Activated CD4-positive, alpha-beta T cell treated with anti-CD3 and anti-CD28 coated beads, Interleukin-2, amount 50 U/mL, for 4 hours (primary cell): ENCODE results near the gene RPS15.
"Not testable (repeated sequence)": the region's sequence is repeated elsewhere in the genome, so short reads cannot be mapped to it uniquely, and the experiment has no call there.

ENCODE experiments used
- DNase-seq, 2 experiments: peaks; one replicate each; pipeline ENCODE4 v3.0.0-alpha.2; 2020

The RPS15 gene

DNA sequence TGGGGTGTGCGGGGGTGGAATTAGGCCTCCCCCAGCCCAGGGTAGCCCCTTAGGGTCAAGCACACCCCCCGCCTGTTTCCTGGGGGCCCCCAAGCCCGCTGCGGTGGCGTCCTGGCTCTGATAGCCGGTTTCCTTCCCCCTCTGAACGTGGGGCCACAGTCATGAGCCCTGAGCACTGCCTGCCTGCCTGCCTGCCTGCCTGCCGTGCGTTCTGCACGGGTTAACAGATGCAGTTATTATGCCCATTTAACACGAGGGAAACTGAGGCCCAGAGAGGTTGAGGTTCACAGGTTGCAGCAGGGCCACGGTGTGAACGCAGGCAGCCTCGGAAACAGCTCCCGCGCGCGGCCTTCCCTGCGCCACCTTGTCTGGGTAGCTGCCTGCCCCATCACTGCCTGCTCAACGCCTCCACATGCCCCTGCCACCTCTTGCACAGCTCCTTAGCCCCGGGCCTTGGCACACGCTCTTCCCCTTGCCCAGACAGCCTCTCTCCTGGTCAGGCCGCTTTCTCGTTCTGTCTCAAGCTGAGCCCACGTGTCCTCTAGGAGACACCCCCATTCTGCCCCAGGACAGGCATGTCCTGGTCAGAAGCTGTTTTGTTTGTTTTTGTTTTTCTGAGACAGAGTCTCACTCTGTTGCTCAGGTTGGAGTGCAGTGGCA lies 35.7 kb upstream of the RPS15 start:
- no peak for DNase-seq

DNA sequence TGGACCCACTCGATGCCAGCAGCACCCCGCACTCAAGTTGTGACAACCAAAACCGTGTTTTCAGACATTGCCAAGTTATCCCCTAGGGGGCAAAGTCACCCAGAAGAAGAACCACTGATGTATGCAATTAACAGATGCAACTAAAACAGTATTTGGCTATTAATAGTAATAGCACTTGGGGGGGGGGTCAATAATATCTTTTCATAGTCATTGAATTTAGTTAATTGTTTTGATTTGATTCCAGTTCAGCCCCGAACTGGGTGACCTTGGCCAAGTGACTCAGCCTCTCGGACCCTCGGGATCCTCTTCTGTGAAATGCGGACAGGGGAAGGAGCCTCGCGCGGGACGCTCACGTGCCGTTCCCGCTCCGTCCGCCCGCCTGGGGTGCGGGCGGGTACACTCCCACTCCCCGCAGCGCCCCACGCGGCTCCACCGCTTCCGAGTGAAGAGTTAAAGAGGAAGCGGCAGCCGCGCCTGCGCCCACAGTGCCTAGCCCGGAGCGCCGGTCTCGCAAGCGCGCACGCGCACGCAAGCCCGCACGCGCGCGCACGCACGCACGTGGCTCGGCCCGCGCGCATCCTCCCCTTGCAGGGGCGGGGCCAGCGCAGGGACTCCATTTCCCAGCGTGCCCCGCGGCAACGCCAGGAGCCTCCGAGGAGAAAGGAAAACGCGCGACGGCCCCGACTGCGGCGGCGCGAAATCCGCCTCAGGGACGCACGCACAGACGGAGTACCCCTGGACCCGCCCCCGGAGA lies 31.2 kb upstream of the RPS15 start:
- peak; percentile 98 to 99 for DNase-seq

DNA sequence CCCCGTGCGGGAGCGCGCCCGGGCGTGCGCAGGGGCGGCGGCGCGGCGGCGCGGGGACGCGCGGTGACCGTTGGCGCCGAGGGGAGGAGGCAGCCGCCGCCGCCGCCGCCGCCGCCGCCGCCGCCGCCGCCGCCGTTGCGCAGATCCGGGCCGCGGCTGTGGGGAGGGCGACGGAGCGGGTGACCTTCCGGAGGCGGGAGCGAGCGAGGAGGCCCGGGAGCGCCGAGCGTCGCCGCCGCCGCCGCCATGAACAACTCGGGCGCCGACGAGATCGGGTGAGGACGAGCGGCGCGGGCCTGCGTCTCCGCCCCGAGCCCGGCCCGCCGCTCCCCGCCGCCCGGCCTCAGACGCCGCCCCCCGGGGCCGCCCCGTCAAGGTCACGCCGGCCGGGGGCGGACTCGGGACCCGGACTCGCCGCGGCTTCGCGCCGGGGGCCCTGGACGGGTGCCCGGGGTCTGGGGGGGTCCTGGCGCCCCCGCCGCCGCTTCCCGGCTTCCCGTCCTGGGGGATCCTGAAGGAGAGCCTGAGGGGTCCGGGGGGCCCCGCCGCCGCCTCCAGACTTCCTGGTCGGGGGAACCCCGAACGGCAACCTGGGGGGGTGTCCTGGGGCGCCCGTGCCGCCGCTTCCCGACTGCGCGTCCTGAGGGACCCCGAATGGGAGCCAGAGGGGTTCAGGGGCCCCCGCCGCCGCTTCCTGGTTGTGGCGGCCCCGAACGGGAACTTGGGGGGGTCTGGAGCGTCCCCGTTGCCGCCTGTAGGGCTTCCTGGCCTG lies 30.5 kb upstream of the RPS15 start, which contains the start of gene DAZAP1:
Gene DAZAP1 (plus strand): TSS at position 59 of the 772 bp plus-strand sequence. CDS start 188 bp downstream, at position 247.
- peak; percentile 16 to 19 for DNase-seq

DNA sequence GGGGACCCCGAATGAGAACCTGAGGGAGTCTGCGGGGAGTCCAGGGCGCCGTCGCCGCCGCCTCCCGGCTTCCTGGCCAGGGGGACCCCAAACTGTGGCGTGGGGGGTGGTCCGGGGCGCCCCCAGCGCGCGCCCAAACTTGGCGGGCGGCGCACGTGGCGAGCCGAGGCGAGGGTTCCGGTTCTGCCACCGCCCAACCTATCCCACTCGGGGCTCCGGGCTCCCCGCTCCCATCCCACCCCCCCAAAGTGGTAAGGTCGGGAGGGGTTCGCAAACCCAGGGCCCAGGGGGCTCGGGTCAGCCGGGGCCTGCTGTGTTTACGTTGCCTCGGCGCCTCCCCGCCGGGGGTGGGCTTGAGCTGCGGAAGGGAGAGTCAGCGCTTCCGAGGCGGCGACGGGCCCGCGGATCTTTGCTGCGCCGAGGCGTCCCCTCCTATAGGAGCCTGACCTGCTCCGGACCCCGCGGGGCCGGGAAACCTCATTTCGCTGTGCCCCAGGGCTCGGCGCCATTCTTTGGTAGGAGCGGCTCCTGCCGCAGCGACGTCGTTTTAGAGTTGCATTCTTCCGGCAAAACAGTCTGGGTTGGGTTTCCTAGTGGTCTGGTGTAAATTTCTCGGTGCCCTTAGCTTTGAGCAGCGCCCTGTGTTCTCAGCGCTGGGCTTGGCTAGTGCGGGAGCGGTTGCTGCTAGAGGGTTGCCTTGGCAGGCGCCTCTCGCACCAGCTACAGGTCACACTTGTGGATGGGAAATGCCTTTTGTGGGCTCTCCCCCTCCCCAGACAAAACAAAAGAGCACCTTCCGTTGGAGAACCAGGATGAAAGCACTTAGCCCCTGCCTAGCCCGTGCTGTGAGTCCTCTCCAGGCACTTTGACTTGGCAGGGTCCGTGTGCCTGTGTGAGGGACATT lies 29.6 kb upstream of the RPS15 start:
- peak; percentile 39 to 41 for DNase-seq

DNA sequence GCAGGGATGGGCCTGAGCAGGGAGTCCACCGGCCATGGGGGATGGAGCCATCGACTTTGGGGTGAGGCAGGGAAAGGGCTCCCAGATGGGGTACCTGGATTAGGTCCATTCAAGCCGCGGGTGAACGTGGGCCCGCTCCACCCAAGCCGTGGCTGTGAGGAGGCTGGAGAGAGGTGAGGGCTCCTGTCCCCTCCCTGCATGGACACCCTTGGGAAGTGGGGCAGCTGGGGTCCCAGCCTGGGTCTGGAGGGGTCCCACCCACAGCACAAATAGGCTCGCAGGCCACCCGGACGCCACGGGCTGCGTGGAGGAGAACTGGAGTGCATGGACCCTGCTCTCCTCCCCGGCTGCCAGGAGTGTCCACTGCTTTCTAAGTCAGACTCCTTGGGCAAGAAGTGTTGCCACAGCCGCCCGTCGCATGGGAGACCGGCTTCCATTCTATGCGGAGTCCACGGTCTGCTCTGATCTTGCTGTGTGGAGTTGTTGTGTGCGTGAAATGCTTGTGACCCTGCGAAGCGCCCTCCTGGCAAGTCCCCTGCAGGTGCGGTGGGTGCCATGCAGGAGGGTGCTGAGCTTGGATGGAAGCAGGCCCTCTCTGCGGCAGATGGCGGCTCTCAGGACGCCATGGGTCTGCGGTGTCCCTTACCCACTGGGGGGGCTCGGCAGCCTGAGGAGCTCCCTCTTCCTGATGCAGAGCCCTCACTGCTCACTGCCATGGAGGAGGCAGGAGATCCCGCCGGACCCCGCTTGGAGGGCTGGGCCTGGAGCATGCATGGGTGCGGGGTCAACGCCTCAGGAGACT lies 28.8 kb upstream of the RPS15 start:
- DNase-seq: no peak

DNA sequence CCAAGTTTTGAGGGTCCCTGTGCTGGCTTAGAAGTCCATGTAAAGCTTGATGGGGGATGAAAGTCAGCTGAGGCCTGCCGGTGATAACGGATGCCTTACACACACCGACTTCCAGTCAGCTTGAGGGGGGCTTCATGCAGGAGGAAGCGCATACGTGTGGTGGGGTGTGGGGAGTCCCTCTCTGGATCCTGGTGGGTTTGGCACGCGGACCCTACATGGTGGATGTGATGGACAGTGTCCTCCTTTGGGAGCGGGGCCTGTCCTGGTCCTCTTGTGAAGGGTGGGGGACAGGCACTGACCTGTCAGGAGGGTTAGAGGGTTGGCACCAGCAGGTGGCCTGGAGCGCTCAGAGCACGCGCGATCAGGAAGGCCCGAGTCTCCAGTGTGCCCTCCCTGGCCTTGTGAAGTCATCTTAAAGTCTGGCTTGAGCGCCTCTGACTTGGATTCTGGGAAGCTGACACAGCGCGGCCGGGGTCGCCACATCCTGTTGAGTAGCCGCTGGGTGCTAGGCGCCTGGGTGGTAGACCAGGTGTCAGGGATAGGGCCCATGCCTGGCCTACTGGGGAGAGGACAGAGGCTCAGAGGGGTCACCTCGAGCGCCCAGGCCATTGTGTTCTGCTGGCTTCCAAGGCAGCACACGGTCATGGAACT lies 27.9 kb upstream of the RPS15 start:
- no peak for DNase-seq

DNA sequence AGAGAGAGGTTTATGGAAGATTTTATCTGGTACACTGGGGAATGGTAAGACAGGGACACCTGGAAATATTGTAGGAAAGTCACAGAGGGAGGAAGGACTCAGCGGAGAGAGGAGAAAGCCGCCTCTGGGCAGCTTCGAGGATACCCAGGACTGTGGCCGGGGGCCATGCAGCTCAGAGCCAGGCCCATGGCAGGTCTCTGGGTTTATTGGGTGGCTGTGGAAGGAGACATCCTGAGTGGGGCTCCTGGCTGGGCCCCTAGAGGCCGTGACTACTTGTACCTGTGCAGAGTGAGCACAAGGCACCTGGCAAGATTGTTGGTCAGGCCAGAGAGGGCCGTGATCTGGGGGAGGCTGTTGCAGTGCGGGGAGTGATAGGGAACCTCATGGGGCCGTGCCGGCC lies 27.4 kb upstream of the RPS15 start:
- DNase-seq: no peak

DNA sequence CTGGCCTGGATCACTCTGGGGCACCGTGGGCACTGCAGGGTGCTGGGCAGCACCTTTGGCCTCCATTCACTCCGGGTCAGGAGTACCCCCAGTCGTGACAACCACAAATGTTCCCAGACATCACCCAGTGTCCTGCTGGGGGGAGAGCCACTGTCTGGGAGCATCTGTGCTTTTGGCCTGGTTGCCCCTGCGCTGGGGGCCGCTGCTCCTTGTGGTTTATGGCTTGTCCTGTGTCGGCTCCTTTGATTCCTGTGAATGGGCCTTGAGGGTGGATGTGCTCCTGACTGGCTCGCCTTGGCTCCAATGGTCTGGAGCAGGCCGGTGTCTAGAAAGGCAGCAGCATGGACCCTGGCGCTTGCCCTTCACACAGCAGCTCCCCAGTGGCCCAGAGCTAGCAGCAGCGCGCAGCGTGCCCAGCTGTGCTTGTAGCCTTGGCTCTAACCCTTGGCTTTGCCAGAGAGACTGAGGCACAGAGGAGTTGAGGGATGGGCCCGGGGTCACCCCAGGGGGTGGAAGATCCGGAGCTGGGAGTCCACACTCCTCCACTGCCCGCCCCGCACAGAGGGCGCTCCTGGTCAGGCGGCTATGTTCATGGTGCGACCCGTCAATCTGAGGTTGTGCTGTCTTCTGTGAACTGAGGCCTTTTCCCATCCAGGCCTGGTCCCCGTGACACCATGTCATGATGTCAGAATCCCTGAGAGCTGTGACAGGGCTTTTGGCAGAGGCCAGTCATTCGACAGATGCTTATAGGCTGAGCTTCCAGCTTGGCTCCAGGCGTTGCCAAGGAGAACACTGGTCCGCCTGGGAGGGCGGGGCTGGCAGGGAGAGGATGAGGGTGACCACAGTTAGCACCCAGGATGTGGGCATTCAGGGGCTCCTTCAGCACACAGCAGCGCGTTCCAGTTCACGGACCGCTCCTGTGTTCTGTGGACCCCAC lies 26.7 kb upstream of the RPS15 start:
- no peak for DNase-seq

DNA sequence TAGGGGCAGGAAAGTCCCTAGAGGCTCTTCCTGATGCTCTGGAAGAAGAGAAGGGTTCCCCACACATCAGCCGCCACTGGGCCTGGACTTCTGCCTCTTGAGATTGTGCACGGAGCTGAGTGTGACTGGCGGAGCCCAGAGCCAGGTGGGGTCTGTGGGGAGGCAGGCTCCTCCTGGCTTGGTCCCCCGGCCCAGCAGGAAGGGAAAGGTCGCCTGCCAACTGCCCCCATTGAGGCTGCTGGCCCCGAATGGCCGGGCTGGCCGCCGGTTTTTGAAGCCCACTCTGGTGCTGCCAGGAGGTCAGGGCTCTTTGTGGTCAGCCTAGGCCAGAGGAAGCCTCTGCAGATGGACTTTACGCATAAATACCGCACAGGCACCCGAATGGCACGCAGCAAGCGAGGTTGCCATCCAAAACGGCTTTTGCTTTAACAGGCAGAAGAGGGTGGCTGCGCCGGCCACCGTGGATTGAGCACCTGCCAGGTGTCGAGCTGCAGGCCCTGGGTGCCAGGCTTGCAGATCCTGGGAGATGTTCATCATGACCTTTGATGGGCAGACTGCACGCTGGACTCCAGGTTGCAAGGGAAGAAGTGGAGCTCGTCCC lies 25.8 kb upstream of the RPS15 start:
- DNase-seq: no peak

DNA sequence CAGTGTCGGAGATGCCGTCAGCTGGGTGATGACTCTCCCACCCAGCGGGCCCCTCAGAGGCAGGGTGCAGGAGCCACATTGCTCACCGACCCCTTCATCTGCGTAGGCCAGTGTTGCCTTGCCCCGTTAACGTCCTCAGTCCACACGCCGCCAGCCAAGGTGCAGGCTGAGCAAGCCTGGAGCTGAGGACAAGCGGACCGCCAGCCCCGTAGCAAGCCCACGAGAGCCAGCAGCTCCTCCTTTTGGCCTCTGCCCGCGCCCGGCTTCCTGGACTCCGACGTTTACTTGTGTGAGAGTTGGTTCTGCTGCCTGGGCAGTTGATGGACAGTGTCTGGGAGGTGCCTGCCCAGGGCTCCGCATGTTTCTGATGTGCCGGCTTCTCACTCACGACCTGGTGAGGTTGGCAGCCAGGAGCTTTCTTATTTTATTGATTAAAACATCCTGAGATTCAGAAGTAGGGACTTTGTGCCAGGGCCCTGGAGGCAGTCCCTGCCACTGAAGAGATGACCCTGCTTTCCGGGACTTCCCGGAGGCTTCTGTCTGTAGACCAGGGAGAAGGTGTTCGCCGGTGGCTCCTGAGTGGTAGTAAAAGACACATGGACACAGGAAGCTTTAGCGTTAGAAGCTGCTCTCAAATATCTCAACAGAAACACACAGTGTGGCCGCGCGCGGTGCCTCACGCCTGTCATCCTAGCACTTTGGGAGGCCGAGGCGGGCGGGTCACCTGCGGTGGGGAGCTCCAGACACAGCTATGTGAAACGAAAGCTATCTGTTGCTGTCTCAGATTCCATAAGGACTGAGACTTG lies 25.0 kb upstream of the RPS15 start:
- DNase-seq: no peak

DNA sequence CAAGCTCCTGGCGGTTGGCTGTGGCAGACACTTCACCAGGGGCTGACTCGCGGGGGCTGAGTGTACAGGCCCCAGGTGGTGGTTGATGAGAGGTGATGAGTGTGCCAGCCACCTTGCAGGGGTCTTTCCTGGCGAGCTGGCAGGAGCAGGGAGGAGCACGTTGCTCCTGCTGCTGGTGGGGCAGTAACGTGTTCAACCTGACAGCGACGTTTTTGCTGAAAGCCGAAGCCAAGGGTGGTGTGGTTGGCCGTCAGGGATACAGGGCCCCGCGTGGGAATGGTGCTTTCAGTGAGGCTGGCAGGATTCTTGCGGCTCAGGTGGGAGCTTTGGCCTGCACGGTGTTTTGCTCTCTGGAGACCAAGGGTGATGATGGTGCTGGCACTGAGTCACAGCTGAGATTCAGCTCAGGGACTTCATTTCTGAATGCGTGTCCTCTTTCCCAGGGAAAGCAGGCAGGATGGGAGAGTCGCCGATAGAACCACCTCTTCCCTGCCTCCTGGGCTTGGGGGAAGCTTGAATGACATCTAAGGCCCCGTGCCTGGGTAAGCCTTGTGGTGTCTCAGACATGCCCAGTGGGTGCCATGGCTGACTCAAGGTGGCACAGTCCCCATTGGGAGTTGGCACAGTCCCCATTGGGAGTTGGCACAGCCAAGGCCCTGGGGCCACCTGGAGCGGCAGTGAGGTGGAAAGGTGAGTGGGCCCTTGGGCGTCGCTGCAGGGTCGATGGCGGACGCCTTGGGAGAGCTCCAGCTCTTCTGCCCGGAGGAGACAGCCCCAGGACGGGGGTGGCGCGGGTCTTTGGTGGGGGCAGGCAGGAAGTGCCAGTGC lies 22.0 kb upstream of the RPS15 start:
- DNase-seq: no peak

DNA sequence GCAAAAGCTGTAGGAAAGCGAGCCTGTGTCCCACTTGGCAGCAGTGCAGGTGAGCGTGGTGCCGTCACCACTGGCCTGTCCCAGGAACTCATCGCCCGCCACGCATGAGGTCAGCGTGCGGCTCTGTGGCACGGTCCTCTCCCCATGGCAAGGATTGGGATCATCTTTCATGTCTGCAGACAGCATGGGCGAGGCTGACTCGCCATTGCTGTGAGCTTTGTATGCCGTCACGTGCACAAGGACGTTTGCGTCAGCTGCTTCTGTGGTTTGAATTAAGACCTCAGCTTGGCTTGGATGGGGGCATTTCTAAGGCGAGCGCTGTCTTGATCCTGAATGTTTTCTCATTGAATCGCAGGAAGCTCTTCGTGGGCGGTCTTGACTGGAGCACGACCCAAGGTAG lies 21.1 kb upstream of the RPS15 start:
- no peak for DNase-seq

DNA sequence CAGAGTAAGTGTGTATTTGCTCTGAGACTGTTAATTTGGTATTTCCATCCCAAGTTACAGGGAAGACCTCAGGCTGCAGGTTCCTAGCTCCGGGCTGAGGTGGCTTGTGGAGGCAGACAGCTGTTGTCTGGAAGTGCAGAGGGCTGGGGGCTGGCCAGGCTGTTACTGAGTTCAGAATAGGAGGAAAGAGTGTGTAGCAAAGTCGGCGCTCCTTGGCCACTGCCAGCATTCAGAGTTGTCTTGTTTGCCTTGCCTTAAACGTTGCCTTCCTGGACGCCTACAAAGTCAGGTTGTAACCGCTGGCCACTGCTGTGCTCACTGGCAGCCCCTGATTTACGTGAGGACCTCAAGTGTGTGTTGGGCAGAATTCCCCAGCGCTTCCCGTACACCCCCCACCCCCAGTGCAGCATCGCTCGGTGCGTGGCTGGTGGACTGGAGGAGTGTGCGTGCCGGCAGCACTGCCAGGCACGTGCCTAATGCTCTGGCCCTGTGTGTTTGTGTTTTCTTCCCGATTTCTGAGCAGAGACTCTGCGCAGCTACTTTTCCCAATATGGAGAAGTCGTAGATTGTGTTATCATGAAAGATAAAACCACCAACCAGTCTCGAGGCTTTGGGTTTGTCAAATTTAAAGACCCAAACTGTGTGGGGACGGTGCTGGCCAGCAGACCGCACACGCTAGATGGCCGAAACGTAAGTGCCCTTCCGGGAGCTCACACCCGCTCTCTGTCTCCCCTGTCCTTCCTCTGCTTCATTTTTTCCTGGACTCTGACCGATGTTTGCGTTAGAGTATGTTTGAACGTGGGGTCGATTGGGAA lies 20.3 kb upstream of the RPS15 start:
- DNase-seq: no peak

DNA sequence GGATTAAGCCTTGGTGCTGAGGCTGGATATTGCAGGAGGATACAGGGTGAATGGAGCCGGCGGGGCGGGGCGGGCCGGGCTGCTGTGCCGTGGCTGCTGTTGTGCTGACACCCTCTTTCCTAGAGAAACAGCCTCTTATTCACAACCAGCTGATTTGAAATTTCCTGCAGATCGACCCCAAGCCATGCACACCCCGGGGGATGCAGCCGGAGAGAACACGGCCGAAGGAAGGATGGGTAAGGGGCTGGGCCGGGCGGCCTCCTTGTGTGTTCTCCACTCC lies 19.8 kb upstream of the RPS15 start:
- DNase-seq: no peak

DNA sequence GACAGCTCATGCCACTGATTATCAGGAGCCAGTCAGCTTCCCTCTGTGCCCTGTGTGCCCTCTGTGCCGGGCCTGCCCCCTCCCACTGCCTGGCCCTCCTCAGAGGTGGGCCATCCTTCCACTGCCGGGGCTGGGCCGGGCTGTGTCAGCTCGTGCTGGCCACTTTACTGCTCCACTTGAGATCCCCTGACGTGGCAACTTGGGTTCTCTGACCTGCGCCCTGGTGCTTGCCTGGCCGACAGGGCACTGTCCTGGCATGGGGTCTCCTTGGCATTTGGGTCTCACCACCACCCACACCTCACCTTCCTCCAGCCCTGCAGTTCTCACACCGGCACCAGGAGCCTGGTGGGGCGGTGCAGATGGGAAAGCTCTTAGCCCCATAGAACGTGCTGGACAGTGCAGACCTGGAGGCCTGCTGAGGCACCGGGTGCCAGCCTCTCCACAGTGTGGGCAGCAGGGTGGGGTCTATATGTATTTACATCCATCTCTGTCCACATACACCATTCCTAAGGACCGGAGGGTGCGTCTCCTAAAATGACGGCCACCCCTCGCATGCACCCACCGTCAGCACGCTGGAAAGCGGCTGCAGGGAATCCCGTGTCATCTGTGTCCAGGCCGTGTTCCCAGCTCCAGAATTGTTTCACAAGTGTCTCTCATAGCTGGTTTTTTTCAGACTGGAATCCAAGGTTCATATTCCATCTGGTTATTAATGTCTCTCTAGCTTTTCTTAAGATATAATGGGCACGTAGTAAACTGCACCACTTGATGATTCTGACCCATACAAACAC lies 19.1 kb upstream of the RPS15 start:
- DNase-seq: no peak

DNA sequence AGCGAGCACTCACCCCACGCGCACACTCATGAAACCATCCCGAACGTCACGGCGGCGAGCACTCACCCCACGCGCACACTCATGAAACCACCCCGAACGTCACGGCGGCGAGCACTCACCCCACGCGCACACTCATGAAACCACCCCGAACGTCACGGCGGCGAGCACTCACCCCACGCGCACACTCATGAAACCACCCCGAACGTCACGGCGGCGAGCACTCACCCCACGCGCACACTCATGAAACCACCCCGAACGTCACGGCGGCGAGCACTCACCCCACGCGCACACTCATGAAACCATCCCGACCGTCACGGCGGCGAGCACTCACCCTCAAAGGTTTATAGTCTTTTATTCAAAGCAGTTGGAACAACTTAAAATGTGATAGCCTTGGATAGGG lies 18.1 kb upstream of the RPS15 start:
- not testable (repeated sequence) for DNase-seq
